Transverse colon (tissue), 4 donors: Measurements from ENCODE around the gene CDKAL1.

Experiments used
- CTCF ChIP-seq, 5 experiments: fragments of 200-600 bp in 3 of 5; fragments of 450-650 bp in 2 of 5; sonication (generic) in 3 of 5; IDR thresholded peaks; 1 replicate in 2 of 5; 2 replicates in 3 of 5; pipeline ENCODE4 v1.5.1; 2016 to 2017; ENCODE audit warnings: antibody characterized with exemption in 5 of 5, inconsistent platforms in 3 of 5, mild to moderate bottlenecking in 2 of 5, moderate library complexity in 1 of 5
- POLR2AphosphoS5 ChIP-seq, 3 donors: sonication (generic); formaldehyde crosslinking; IDR thresholded peaks; one replicate each; pipeline ENCODE4 v1.6.1; 2016; ENCODE audit warnings: antibody characterized with exemption in 3 of 3

GRCh38 chr6:20946022-20946421, 411.8 kb downstream of the CDKAL1 start:
- TF ChIP-seq CTCF (IDR thresholded peaks at IDR 0.05): no peak
- TF ChIP-seq POLR2AphosphoS5 (IDR thresholded peaks at IDR 0.05): no peak
